Measurements from ENCODE around the gene SLC25A43. TPM values are rescaled to one million over a fixed set of nuclear protein-coding genes. Genes with fewer than 3 reads are reported as not detected.
"Not testable (repeated sequence)": the region's sequence is repeated elsewhere in the genome, so short reads cannot be mapped to it uniquely, and the experiment has no call there.

SLC25A43 gene
- total RNA-seq, 1 experiment from 2014 or later = 25.8 TPM

DNA sequence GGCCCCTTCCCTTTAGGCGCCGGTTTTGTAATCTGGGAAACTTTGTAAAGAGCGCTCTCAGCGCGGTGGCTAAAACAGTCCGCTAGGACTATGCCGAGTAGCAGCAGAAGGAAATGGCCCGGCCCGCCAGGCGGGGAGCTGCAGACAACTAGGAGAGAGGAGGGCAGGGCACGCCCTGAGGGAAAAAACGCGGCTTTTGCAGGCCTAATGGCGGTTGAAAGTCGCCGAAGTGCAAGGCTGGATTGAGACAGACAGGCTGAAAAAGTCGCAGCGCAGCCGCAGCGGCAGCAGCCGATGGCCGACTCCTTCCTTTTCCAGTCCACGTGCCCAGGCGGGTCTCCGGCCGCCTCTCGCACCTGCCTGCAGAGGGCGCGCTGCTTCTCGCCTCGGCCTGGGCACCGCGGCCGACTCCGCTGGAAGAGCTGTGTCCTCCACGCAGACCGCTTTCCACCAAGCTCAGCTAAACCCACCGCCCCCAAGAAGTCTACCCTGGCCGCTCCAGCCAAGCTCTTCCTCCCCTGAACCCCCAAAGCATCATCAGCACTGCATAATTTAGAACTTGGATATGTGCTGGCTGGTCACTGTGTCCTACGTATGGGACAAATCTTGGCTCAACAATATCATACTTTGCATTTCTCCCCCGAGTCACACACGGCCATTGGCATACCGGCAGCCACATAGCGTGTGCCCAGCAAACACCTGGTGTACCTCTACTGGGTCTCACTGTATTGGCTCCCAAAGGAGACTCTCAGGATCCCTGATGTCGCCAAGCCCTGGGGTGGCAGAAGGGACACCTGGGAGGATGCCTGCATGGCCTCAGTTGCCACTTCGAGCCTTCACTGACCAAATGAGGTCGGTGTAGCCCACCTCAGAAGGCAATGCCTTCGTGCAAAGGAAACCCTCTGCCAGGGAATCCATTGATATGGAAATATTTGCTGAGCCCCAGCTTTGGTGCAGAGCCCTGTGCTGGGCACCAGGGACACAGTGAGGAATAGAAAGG is 83.6 kb downstream of the SLC25A43 start:
- ATAC-seq (peak; percentile 83), DNase-seq (peak; percentile 45)
- H3K27me3 ChIP-seq (ENCODE audit: low read length) = no peaks in the 10 kb centered on the region
- H3F3A ChIP-seq (ENCODE audit: low read length, unreplicated experiment) = no peaks in the 10 kb centered on the region
- H3K27ac ChIP-seq (ENCODE audit: low read length) = no peak overlapping the region
- H3K4me1 ChIP-seq (ENCODE audit: insufficient read depth, low read length) = no peaks in the 10 kb centered on the region
- no peaks in the 10 kb centered on the region for H3K9me2 ChIP-seq (replicated peaks; ENCODE audit: low read length)
- ChIA-PET POLR2A (ENCODE audit: unreplicated experiment) (no interaction called here), CTCF (interaction anchor here (0.6 kb wide), 1 partner anchor 123 kb away, joined by 14 read pairs; no protein-coding TSS in a partner anchor)
- H3K9me3 ChIP-seq (ENCODE audit: low read length) = no peaks in the 10 kb centered on the region
- no peak for TF ChIP-seq EZH2phosphoT487 (IDR thresholded peaks at IDR 0.05; ENCODE audit: borderline replicate concordance, low read length)
- TF ChIP-seq, protein P1, sequence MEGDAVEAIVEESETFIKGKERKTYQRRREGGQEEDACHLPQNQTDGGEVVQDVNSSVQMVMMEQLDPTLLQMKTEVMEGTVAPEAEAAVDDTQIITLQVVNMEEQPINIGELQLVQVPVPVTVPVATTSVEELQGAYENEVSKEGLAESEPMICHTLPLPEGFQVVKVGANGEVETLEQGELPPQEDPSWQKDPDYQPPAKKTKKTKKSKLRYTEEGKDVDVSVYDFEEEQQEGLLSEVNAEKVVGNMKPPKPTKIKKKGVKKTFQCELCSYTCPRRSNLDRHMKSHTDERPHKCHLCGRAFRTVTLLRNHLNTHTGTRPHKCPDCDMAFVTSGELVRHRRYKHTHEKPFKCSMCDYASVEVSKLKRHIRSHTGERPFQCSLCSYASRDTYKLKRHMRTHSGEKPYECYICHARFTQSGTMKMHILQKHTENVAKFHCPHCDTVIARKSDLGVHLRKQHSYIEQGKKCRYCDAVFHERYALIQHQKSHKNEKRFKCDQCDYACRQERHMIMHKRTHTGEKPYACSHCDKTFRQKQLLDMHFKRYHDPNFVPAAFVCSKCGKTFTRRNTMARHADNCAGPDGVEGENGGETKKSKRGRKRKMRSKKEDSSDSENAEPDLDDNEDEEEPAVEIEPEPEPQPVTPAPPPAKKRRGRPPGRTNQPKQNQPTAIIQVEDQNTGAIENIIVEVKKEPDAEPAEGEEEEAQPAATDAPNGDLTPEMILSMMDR (conservative IDR thresholded peaks at IDR 0.05; ENCODE audit: low read depth, low read length) = peak; percentile 71
- H3K36me3 ChIP-seq (ENCODE audit: low read depth, low read length) = no peaks in the 10 kb centered on the region
- H3K4me3 ChIP-seq (ENCODE audit: low read length) = peak overlapping the region; percentile 59
- H2AFZ ChIP-seq (ENCODE audit: low read length) = peak overlapping the region; percentile 95
- no peaks in the 10 kb centered on the region for H3K79me2 ChIP-seq (ENCODE audit: low read length)
- peak overlapping the region; percentile 75 for H3K4me2 ChIP-seq (ENCODE audit: low read length)
- no peaks in the 10 kb centered on the region for H4K20me1 ChIP-seq (ENCODE audit: low read length)
- H3K9ac ChIP-seq (ENCODE audit: low read length) = peak overlapping the region; percentile 58
- BruUV-seq (replicated peaks) = no TSS peak
- intact Hi-C loops (cut with micrococcal nuclease) = no loop called here

DNA sequence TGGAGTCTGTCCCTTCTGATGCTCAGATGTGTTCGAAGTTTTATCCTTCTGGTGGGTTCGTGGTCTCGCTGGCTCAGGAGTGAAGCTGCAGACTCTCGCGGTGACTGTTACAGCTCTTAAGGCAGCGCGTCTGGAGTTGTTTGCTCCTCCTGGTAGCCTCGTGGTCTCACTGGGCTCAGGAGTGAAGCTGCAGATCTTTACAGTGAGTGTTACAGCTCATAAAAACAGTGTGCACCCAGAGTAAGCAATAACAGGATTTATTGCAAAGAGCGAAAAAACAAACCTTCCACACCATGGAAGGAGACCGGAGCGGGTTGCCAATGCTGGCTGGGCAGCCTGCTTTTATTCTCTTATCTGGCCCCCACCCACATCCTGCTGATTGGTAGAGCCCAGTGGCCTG is 87.6 kb downstream of the SLC25A43 start:
- H2AFZ ChIP-seq (ENCODE audit: low read length) = no peak overlapping the region
- no peaks in the 10 kb centered on the region for H3K4me1 ChIP-seq (ENCODE audit: insufficient read depth, low read length)
- intact Hi-C loops (cut with micrococcal nuclease) = no loop called here
- ChIA-PET POLR2A (ENCODE audit: unreplicated experiment) (interaction anchor here (0.6 kb wide), 1 partner anchor 19 kb away, joined by 3 read pairs; the partner anchor contains the start of gene SLC25A5), CTCF (no interaction called here)
- no TSS peak for BruUV-seq (replicated peaks)
- no peaks in the 10 kb centered on the region for H3K36me3 ChIP-seq (ENCODE audit: low read depth, low read length)
- H3K27ac ChIP-seq (ENCODE audit: low read length) = no peak overlapping the region
- DNase-seq (no peak), ATAC-seq (no peak)
- H3K9me2 ChIP-seq (replicated peaks; ENCODE audit: low read length) = no peaks in the 10 kb centered on the region
- no peaks in the 10 kb centered on the region for H3F3A ChIP-seq (ENCODE audit: low read length, unreplicated experiment)
- H3K27me3 ChIP-seq (ENCODE audit: low read length) = no peaks in the 10 kb centered on the region
- no peaks in the 10 kb centered on the region for H3K9me3 ChIP-seq (ENCODE audit: low read length)
- H4K20me1 ChIP-seq (ENCODE audit: low read length) = no peaks in the 10 kb centered on the region
- H3K9ac ChIP-seq (ENCODE audit: low read length) = no peak overlapping the region
- H3K4me2 ChIP-seq (ENCODE audit: low read length) = no peak overlapping the region
- H3K79me2 ChIP-seq (ENCODE audit: low read length) = no peaks in the 10 kb centered on the region
- TF ChIP-seq EZH2 (IDR thresholded peaks at IDR 0.05; ENCODE audit: low read length, unreplicated experiment) (no peak), EZH2phosphoT487 (IDR thresholded peaks at IDR 0.05; ENCODE audit: borderline replicate concordance, low read length) (no peak)
- TF ChIP-seq, protein P1 (conservative IDR thresholded peaks at IDR 0.05; ENCODE audit: low read depth, low read length) = no peak
- H3K4me3 ChIP-seq (ENCODE audit: low read length) = no peak overlapping the region

DNA sequence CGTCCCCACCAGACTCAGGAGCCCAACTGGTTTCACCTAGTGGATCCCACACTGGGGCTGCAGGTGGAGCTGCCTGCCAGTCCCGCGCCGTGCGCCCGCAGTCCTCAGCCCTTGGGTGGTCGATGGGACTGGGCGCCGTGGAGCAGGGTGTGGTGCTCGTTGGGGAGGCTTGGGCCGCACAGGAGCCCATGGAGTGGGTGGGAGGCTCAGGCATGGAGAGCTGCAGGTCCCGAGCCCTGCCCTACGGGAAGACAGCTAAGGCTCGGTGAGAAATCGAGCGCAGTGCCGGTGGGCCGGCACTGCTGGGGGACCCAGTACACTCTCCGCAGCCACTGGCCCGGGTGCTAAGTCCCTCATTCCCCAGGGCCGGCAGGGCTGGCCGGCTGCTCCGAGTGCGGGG is 88.6 kb downstream of the SLC25A43 start:
- H3K4me2 ChIP-seq (ENCODE audit: low read length); H3K9me2 ChIP-seq (replicated peaks; ENCODE audit: low read length); H2AFZ ChIP-seq (ENCODE audit: low read length); CTCF ChIA-PET; H3K27ac ChIP-seq (ENCODE audit: low read length); H4K20me1 ChIP-seq (ENCODE audit: low read length); ATAC-seq; BruUV-seq (replicated peaks); H3K9me3 ChIP-seq (ENCODE audit: low read length); H3K27me3 ChIP-seq (ENCODE audit: low read length); POLR2A ChIA-PET (ENCODE audit: unreplicated experiment); H3K36me3 ChIP-seq (ENCODE audit: low read depth, low read length); DNase-seq; H3F3A ChIP-seq (ENCODE audit: low read length, unreplicated experiment); H3K4me3 ChIP-seq (ENCODE audit: low read length); H3K4me1 ChIP-seq (ENCODE audit: insufficient read depth, low read length); H3K79me2 ChIP-seq (ENCODE audit: low read length); H3K9ac ChIP-seq (ENCODE audit: low read length): not testable (repeated sequence)
- intact Hi-C loops (cut with micrococcal nuclease) = loop anchor here (1.0 kb wide), 1 partner anchor 25 kb away; no protein-coding TSS in a partner anchor

Measured in PC-3 (cell line).